ACC112 (cell line): Measurements from ENCODE around the gene MYO16.

Experiments used
- H2AFZ ChIP-seq: fragments of 200-600 bp; sonication (generic); one replicate; pipeline ENCODE4 v1.6.0; 2017; ENCODE audit warnings: antibody characterized with exemption, low read length; ENCODE audit not compliant: unreplicated experiment
- H3K27ac ChIP-seq: fragments of 200-600 bp; sonication (generic); 2 replicates; pipeline ENCODE4 v1.5.1; 2014; ENCODE audit warnings: low read depth, mild to moderate bottlenecking, antibody characterized with exemption, low read length, moderate library complexity
- H3K27me3 ChIP-seq: fragments of 200-600 bp; sonication (generic); 2 replicates; pipeline ENCODE4 v1.6.1; 2014; ENCODE audit warnings: mild to moderate bottlenecking, antibody characterized with exemption, low read length, moderate library complexity, mixed read lengths; ENCODE audit not compliant: insufficient read depth
- H3K36me3 ChIP-seq: fragments of 200-600 bp; sonication (generic); 2 replicates; pipeline ENCODE4 v1.6.1; 2016; ENCODE audit warnings: mild to moderate bottlenecking, antibody characterized with exemption, low read length, moderate library complexity, mixed read lengths; ENCODE audit not compliant: insufficient read depth
- H3K4me1 ChIP-seq: fragments of 200-600 bp; sonication (generic); one replicate; pipeline ENCODE4 v1.6.1; 2016; ENCODE audit warnings: low read length, mixed read lengths; ENCODE audit not compliant: insufficient read depth, unreplicated experiment, control insufficient read depth
- H3K4me3 ChIP-seq: fragments of 200-600 bp; sonication (generic); 2 replicates; pipeline ENCODE4 v1.5.1; 2014; ENCODE audit warnings: mild to moderate bottlenecking, low read depth, low read length
- H3K79me2 ChIP-seq: fragments of 200-600 bp; sonication (generic); one replicate; pipeline ENCODE4 v1.6.0; 2016; ENCODE audit warnings: low read length; ENCODE audit not compliant: control insufficient read depth, unreplicated experiment, insufficient read depth

Gene MYO16

GRCh38 chr13:108682714-108683113 is 53.3 kb downstream of the MYO16 start:
- Histone ChIP-seq H3K4me3 (no peak overlapping the region), H3K27me3 (no peaks in the 10 kb centered on the region), H3K36me3 (no peaks in the 10 kb centered on the region), H3K4me1 (no peaks in the 10 kb centered on the region), H2AFZ (no peak overlapping the region), H3K79me2 (no peaks in the 10 kb centered on the region), H3K27ac (no peak overlapping the region)

- H3K36me3 ChIP-seq = no peaks in the 10 kb centered on the region
- no peak overlapping the region for H3K4me3 ChIP-seq
- no peaks in the 10 kb centered on the region for H3K27me3 ChIP-seq
- H3K27ac ChIP-seq = no peak overlapping the region
- no peak overlapping the region for H2AFZ ChIP-seq
- H3K4me1 ChIP-seq = no peaks in the 10 kb centered on the region
- no peaks in the 10 kb centered on the region for H3K79me2 ChIP-seq
Observed at GRCh38 chr13:108686027-108686426, 56.6 kb downstream of the MYO16 start.

DNA sequence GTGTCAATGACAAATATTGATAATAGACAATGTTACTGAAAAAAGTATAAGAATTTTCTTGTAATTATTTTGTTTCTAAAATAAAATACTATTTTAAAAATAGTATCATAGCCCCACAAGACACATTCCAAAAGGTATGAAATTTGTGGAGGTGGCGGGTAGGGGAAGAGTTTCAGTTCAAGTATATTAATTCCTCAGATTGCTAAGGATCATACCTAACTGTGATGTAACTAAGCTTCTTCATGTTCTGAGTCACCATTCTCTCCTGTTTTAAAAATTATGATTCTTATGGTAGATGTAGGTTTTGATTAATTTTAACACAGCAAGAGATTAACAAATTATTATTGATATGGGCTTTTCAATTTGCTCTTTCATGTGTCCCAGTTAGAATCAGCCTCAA is 61.3 kb downstream of the MYO16 start:
- Histone ChIP-seq H3K27ac (no peak overlapping the region), H3K79me2 (no peaks in the 10 kb centered on the region), H3K36me3 (no peaks in the 10 kb centered on the region), H3K27me3 (0 out of 2 replicates have a peak, but pooled peaks cover under 1% of the 10 kb centered on the region), H3K4me3 (no peak overlapping the region), H3K4me1 (no peaks in the 10 kb centered on the region), H2AFZ (no peak overlapping the region)

DNA sequence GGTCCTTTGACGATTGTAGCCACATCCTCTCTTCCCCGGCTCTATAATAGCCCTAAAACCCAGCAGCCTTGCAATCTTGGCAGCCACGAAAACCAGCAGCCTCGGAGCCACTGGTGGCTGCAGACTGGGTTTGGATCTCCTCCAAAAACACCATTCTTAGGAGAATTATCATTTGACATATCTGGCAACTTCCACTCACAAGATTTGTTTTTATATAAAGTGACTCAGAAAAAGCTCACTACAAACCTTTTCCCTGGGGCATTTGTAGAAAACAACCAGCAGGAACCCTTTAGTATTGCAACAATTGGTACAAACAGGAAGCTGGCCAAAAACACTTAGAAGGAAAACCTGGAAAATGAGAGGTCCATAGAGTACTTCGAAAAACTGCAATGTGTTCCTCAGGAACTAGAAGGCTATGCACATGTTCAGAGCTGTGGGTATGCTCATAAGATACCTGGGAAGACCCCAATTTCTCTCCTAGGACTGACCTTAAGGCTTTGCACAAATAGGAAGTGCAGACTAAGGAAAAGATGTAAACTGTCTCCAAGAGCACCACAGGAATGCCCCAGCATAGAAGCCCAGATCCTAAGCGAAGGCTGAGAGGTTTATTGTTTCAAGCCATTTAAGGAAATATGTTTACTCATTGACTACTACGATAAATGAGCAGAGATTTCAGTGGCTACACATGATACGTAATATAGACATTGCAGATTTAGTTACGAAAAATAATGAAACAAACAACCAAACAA is 71.2 kb downstream of the MYO16 start:
- Histone ChIP-seq H3K27me3 (peaks cover 10% of the 10 kb centered on the region; the same call in 1 of the 2 replicates), H3K4me3 (no peak overlapping the region), H3K27ac (no peak overlapping the region), H3K79me2 (no peaks in the 10 kb centered on the region), H3K36me3 (no peaks in the 10 kb centered on the region), H2AFZ (no peak overlapping the region), H3K4me1 (no peaks in the 10 kb centered on the region)

DNA sequence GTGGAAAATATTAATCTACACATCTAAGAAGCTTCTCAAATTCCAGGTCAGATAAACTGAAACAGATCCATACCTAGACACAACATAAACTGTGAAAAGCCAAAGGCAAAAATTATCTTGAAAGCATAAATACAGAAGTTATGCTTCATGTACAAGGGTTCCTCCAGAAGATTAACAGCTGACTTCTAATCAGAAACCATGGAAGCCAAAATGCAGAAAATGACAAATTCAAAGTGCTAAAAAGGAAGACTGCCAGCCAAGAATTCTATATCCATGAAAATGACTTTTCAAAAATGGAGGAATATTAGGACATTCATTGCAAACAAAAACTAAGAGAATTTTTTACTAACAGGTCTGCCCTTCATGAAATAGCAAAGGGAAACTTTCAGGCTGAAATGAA is 72.8 kb downstream of the MYO16 start:
- H3K4me3 ChIP-seq = no peak overlapping the region
- no peaks in the 10 kb centered on the region for H3K36me3 ChIP-seq
- H3K4me1 ChIP-seq = no peaks in the 10 kb centered on the region
- H2AFZ ChIP-seq = no peak overlapping the region
- no peaks in the 10 kb centered on the region for H3K79me2 ChIP-seq
- H3K27ac ChIP-seq = no peak overlapping the region
- H3K27me3 ChIP-seq = peaks cover 10% of the 10 kb centered on the region; the same call in 1 of the 2 replicates

GRCh38 chr13:108705031-108705430 is 75.6 kb downstream of the MYO16 start:
- Histone ChIP-seq H3K27ac (no peak overlapping the region), H3K4me3 (no peak overlapping the region), H3K36me3 (no peaks in the 10 kb centered on the region)

DNA sequence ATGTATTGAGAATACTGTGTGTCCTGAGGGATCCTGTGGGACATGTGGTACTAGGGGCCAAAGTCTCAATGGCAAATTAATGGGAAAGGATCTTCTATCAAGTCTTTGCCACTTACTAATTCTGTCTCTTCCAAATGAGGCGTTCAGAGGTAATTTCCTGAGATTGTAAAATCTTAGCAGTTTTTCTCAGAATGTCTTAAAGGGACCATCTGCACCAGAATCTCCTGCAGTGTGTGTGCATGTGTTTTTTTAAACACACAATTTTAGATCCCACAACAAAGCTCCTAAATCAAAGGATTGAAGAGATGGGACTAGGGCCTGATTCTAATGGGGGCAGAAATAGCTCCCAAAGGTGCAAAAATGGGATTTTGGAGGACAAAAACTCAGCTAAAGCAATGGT is 78.2 kb downstream of the MYO16 start:
- Histone ChIP-seq H3K4me1 (no peaks in the 10 kb centered on the region), H3K36me3 (no peaks in the 10 kb centered on the region), H3K27me3 (peaks cover 35% of the 10 kb centered on the region), H3K79me2 (no peaks in the 10 kb centered on the region), H3K4me3 (no peak overlapping the region), H3K27ac (no peak overlapping the region), H2AFZ (no peak overlapping the region)

More at GRCh38 chr13:108705031-108705430, 75.6 kb downstream of the MYO16 start:
- Histone ChIP-seq H3K27me3 (peaks cover 28% of the 10 kb centered on the region), H3K79me2 (no peaks in the 10 kb centered on the region), H3K4me1 (no peaks in the 10 kb centered on the region), H2AFZ (no peak overlapping the region)

GRCh38 chr13:108708921-108709320 is 79.5 kb downstream of the MYO16 start:
- Histone ChIP-seq H2AFZ (no peak overlapping the region), H3K27me3 (peaks cover 36% of the 10 kb centered on the region), H3K79me2 (no peaks in the 10 kb centered on the region), H3K4me1 (no peaks in the 10 kb centered on the region), H3K4me3 (no peak overlapping the region), H3K27ac (no peak overlapping the region), H3K36me3 (no peaks in the 10 kb centered on the region)

- H3K4me1 ChIP-seq = no peaks in the 10 kb centered on the region
- H2AFZ ChIP-seq = no peak overlapping the region
- peaks cover 46% of the 10 kb centered on the region for H3K27me3 ChIP-seq
- no peaks in the 10 kb centered on the region for H3K79me2 ChIP-seq
- no peaks in the 10 kb centered on the region for H3K36me3 ChIP-seq
- no peak overlapping the region for H3K4me3 ChIP-seq
- no peak overlapping the region for H3K27ac ChIP-seq
Observed at GRCh38 chr13:108711386-108711785, 82.0 kb downstream of the MYO16 start.

DNA sequence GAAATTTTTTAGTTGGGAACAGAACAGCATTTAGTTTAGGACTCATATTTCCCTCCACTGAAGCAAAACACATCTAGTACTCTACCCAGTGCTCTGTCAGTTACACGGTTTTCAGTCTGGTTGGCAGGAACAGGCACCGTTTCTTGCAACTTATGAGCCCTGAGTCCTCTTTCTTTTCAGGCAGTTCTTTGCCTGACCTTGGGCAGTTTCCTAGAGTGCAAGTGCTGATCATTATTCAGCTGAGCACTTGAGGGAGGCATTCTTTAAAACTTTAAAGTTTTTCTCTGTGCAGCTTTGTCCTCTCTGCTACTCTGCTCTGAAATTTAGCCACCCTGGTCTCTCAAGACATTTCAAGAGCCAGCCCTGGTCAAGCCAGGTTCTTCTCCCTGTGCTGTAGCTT is 96.1 kb downstream of the MYO16 start:
- Histone ChIP-seq H3K4me3 (no peak overlapping the region), H3K36me3 (no peaks in the 10 kb centered on the region), H2AFZ (no peak overlapping the region), H3K4me1 (no peaks in the 10 kb centered on the region), H3K27ac (no peak overlapping the region), H3K79me2 (no peaks in the 10 kb centered on the region), H3K27me3 (no peaks in the 10 kb centered on the region; the same call in 1 of the 2 replicates)

DNA sequence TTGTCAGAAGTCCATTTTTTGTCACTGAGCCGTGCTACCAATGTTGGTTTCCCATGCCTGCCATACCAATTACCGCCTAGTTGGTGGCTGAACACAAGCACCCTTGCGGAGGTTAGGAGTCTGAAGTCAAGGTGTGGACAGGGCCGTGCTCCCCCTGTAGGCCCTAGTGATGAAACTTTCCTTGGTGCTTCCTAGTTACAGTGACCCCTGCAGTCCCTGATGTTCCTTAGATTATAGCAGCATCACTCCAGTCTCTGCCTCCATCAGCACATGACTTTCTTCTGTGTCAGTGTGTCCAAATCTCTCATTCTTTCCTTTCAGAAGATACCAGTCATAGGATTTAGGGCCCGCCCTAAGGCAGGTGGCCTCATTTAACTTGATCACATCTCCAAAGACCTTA is 99.0 kb downstream of the MYO16 start:
- H2AFZ ChIP-seq = no peak overlapping the region
- H3K27ac ChIP-seq = no peak overlapping the region
- no peaks in the 10 kb centered on the region for H3K4me1 ChIP-seq

More for the DNA sequence above, 99.0 kb downstream of the MYO16 start:
- Histone ChIP-seq H3K27me3 (no peaks in the 10 kb centered on the region), H3K79me2 (no peaks in the 10 kb centered on the region), H3K36me3 (no peaks in the 10 kb centered on the region), H3K4me3 (no peak overlapping the region)
